Fibroblast of skin of scalp (primary cell): ENCODE data around the gene CCL16.
"Not testable (repeated sequence)": the region's sequence is repeated elsewhere in the genome, so short reads cannot be mapped to it uniquely, and the experiment has no call there.

Experiments
- DNase-seq: peaks from one replicate; pipeline ENCODE4 v3.0.0-alpha.2; 2013

Gene CCL16

DNA sequence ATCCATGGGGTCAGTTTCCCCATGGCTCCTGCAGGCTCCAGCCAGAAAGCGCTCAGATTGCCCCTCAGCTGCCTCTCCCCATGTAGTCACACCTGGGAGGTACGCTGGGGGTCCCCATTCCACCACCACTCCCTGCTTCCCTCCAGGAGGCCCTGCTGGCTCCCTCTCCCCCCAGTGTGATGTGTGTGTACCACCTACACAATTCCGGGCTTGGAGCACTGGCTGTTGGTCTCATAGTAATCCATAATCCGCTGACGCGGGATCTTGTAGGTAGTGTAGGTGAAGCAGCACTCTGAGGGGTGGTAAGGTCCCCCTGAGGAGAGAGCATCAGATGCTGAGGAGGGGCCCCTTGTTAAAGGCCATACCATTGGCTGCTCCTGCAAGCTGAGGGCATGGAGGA lies 2.8 kb upstream of the CCL16 start:
- DNase-seq, result no peak

- no peak for DNase-seq
These were observed 1.3 kb upstream of the CCL16 start for GRCh38 chr17:35982409-35983191.

GRCh38 chr17:35981908-35982330 lies 622 bp upstream of the CCL16 start:
- DNase-seq, result no peak

- DNase-seq, result no peak
These were observed 3.0 kb downstream of the CCL16 start for GRCh38 chr17:35978346-35978745.

DNA sequence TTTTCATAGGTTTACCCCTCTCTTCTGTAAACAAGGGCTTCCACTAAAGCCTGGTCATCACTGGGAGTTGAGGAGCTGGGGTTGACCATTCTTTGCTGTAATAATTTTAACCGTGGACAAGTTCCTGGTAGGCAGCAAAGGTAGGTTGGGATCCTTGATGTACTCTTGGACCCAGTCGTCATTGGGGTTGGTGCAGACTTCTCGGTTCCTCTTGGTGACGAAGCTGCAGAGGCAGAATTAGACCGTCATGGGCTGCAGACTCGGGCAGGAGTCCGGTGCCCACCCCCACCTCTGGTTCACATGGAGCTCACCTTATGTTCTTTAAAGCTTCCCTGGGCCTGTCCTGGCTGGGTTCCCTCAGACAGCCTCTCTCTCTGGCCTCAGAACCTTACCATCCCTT lies 3.8 kb downstream of the CCL16 start:
- DNase-seq, result no peak

GRCh38 chr17:35973333-35974260 lies 7.7 kb downstream of the CCL16 start:
- peak; percentile 26 for DNase-seq

- no peak for DNase-seq
These were observed 8.4 kb downstream of the CCL16 start for GRCh38 chr17:35972945-35973332.

DNA sequence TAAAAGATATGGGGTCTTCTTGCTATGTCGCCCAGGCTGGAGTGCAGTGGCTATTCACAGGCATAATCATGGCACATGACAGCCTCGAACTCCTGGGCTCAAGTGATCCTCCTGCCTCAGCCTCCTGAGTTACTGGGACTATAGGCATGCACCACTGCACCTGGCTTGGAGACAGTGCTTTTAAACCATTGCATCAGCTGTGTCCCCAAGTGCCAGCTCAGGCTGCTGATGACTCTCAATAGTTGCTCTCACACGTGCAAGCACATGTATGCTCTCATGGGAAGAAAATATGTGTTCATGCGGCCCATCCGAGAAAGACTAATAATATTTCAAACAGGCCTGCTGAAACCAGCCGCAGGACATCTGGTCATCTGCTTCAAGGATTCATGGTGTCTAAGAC lies 8.8 kb downstream of the CCL16 start:
- DNase-seq, result no peak

DNA sequence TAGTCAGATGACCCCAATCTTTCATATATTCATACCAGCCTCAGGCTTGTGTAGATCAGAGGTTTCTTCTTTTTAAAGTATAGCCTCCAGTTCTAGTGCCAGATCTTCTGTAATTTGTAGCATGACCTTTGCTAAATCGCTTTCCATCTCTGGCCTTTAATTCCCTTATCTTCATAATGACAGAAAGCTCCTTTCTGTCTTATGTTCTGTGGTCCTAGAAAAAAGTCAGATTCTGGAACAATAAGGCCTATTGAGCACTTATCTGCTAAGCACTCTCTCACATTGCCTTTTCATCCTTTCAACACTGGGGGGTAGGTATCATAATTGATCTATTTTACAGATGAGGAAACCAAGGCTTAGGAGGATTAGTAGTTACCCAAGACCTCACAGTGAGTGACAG lies 9.2 kb downstream of the CCL16 start:
- DNase-seq, result no peak

DNA sequence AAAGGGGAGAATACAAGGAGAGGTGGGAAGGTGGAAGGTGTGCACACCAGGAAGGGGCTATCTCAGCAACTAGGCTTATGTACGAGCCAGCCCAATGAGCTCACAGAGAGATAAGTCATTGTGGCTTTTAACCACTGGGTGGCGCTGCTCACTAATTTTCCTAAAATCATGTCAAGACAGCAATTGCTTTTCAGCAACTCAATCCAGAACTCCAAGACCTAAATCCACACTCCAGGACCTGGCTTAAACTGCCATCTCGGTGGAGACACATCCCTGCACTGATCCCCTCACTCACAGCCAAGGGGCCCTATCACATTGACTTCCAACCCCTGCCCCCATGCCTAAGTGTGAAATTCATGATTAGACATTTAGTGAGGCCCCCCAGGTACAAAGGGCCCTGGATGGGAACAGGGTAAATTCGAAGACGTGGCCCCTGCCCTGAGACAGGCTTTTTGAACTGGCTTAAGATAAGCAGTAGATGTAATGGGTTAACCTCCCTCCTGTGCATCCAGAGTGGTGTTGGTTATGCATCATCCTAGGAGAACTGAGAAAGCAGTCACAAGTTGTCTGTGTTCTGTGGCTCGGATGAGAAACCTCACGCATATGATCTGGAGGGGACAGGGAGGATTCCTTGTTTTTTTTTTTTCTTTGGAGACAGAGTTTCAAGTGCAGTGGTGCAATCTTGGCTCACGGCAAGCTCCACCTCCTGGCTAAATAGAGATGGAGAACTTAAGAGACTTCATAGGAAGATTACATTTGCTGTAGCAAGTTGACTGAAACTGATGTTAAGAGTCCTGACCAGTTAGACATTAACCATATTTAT lies 11.5 kb downstream of the CCL16 start:
- peak; percentile 72 for DNase-seq

- DNase-seq, result no peak
These were observed 12.7 kb downstream of the CCL16 start for GRCh38 chr17:35968520-35969054.

DNA sequence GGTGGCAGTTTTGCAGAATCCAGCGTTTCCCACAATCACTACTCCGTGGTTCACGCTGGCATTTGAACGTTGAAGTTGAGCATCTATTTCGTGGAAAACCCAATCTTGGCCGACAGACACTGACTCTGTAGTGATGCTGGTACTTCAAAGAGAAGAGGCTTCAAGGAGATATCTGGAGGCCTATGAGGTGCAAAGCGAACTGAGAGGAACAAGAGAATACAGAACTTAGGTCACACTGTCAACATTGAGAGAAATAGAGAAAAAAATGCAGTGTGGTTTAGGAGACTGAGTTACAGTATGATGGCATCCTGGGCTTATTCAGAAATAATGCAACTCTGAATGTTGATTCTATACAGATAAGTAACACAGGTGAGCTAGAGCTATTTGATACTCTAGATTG lies 16.0 kb downstream of the CCL16 start:
- no peak for DNase-seq

- DNase-seq, result no peak
These were observed 17.6 kb downstream of the CCL16 start for GRCh38 chr17:35963663-35964062.

DNA sequence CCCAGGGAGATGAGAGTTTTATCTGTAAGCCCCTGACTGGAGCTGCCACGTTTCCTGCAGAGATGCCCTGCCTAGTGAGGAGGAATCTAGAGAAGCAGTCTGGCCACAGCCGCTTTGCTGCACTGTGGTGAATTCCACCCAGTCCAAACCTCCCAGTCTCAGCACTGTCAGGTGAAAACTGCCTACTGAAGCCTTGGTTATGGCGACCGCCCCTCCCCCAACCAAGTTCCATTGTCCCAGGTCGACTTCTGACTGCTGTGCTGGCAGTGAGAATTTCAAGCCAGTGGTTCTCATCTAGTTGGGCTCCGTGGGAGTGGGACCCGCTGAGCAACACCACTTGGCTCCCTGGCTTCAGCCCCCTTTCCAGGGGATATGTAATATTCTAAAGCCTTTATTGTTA lies 27.6 kb downstream of the CCL16 start:
- DNase-seq, result no peak

GRCh38 chr17:35949401-35949800 lies 31.9 kb downstream of the CCL16 start:
- no peak for DNase-seq

- DNase-seq, result no peak
These were observed 33.2 kb downstream of the CCL16 start for GRCh38 chr17:35948092-35948491.

DNA sequence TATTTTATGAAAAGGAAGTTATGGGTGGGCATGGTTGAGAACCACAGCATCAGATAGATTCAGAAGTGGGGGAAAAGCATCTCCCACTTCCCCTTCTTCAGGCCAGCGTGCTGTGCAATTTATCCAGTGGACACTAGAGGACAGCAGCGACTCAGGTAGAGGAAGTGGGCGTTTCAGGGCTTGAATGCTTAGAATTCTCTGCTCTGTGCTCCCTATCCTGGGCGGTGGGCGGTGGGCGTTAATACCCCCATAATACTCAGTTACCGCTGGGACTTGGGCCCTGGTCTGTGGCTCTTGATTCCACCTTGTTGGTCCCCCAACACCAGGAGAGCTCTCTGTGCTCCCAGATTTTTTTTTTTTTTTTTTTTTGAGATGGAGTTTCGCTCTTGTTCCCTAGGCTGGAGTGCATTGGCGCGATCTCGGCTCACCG lies 34.1 kb downstream of the CCL16 start:
- peak; percentile 33 for DNase-seq

- no peak for DNase-seq
These were observed 37.1 kb downstream of the CCL16 start for GRCh38 chr17:35944151-35944550.

DNA sequence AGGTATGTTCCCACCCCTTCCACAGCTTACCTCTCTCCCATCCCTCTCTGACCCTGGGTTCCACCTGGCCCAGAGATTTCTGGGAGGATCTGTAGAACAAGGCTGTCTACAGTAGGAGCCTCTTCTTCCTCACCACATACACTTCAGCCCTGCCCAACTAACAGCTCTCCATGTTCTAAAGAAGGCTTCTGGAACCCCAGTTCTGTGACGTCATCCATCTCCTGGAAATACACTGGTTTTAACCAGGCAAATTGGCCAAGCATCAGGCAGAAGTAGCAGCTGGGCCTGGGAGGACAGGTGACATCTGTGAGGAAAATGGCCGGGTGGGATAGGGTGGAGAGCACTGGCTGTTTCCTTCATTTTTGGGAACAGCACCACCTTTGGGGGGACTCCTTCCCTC lies 37.8 kb downstream of the CCL16 start, which contains the start of gene LYZL6:
LYZL6 (minus strand) TSS at position 177 of the 400 bp plus-strand sequence. CDS start 4,357 bp downstream, outside the sequence.
- DNase-seq, result no peak

DNA sequence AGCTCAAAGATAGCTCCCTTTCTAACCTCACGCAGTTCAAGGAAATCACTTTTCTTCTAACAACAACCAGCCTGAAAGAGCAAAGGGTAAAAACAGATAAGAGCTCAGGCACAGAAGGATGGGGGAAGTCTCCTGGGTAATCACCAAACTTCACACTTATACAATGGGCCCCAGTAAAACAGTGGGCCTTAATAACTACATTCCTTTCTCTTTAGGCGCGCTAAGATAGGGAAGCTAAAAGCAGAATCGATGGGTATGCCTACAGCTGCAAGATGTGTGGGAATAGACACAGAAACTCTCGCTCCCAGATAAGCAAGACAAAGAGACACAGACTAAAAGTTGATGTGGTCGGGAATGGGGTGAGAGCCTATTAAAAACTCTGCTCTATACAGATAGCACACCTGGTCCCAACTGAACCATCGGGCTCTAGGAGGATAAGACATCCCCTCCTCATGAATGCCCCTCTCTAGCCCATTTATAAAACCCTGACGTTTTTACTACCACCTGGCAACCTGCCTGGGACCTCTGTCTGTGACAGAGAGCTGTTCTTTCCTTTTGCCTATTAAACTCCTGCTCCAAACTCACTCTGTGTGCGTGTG lies 38.6 kb downstream of the CCL16 start:
- no peak for DNase-seq

DNA sequence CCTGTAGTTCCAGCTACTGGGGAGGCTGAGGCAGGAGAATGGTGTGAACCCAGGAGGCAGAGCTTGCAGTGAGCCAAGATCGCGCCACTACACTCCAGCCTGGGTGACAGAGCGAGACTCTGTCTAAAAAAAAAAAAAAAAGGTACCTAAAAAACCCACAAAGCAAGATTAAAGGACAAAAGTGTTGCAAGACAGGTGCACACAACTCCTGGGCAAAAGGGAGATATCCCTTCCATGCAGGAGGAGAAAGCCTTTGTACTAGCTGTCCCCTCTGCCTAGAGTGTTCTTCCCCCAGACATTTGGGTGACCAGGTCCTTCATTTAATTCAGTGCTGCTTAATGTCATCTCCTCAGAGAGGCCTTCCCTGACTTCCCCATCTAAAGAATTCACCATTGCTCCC lies 42.8 kb downstream of the CCL16 start:
- not testable (repeated sequence) for DNase-seq

- DNase-seq, result no peak
These were observed 45.2 kb downstream of the CCL16 start for GRCh38 chr17:35936063-35936462.
